HG02970 (cell line): ENCODE measurements around the gene NCBP1.
"Not testable (repeated sequence)": the region's sequence is repeated elsewhere in the genome, so short reads cannot be mapped to it uniquely, and the experiment has no call there.

ENCODE experiments used
- ATAC-seq: cut with Tn5 transposase; IDR thresholded peaks from one replicate; pipeline ENCODE4 v1.9.1; 2021; ENCODE audit warnings: mild to moderate bottlenecking, moderate library complexity, moderate number of reproducible peaks; ENCODE audit not compliant: unreplicated experiment, low FRiP score

Gene NCBP1

GRCh38 chr9:97632985-97633858 is at the start of gene NCBP1, which contains the start of gene TSTD2:
Gene NCBP1, plus strand, starts transcription at chr9:97633821. Its CDS starts 61 bp downstream, at chr9:97633882.
Gene TSTD2, minus strand, starts transcription at chr9:97633368. Its CDS starts 5,806 bp downstream, at chr9:97627562.
- peak; percentile 87 for ATAC-seq

GRCh38 chr9:97584778-97585177 is 48.8 kb upstream of the NCBP1 start:
- ATAC-seq = not testable (repeated sequence)

GRCh38 chr9:97586909-97587308 is 46.7 kb upstream of the NCBP1 start:
- not testable (repeated sequence) for ATAC-seq

- ATAC-seq = no peak
Measured at GRCh38 chr9:97591535-97591934, 42.1 kb upstream of the NCBP1 start.

- no peak for ATAC-seq
Measured at GRCh38 chr9:97592126-97592525, 41.5 kb upstream of the NCBP1 start.

- no peak for ATAC-seq
Measured at GRCh38 chr9:97593960-97594359, 39.7 kb upstream of the NCBP1 start.

- ATAC-seq = no peak
Measured at GRCh38 chr9:97594381-97594921, 39.2 kb upstream of the NCBP1 start.

- ATAC-seq = no peak
Measured at GRCh38 chr9:97596906-97597305, 36.7 kb upstream of the NCBP1 start.

GRCh38 chr9:97598461-97599288 is 34.9 kb upstream of the NCBP1 start:
- peak; percentile 77 for ATAC-seq

- no peak for ATAC-seq
Measured at GRCh38 chr9:97599314-97599846, 34.2 kb upstream of the NCBP1 start.

GRCh38 chr9:97600531-97601227 is 32.9 kb upstream of the NCBP1 start:
- no peak for ATAC-seq

- no peak for ATAC-seq
Measured at GRCh38 chr9:97601228-97601898, 32.3 kb upstream of the NCBP1 start.

GRCh38 chr9:97602430-97602829 is 31.2 kb upstream of the NCBP1 start:
- ATAC-seq = no peak

- no peak for ATAC-seq
Measured at GRCh38 chr9:97604901-97605645, 28.5 kb upstream of the NCBP1 start.

- ATAC-seq = no peak
Measured at GRCh38 chr9:97615439-97616072, 18.1 kb upstream of the NCBP1 start.

- ATAC-seq = no peak
Measured at GRCh38 chr9:97617939-97618416, 15.6 kb upstream of the NCBP1 start.

- ATAC-seq = not testable (repeated sequence)
Measured at GRCh38 chr9:97620063-97620462, 13.6 kb upstream of the NCBP1 start.

GRCh38 chr9:97622483-97622882 is 11.1 kb upstream of the NCBP1 start:
- ATAC-seq = not testable (repeated sequence)
